NCI-H146 treated with DMSO at 0.1 percent for 48 hours (cell line): ENCODE measurements around the gene FOXG1.

Source experiments
- DNase-seq: peaks from one replicate; lab custom pipeline; 2025; ENCODE audit not compliant: unreplicated experiment; lab: John Stamatoyannopoulos, UW

Gene FOXG1

GRCh38 chr14:28761438-28762291 is 4.9 kb upstream of the FOXG1 start:
- DNase-seq = no peak

GRCh38 chr14:28762303-28762954 is 4.2 kb upstream of the FOXG1 start:
- no peak for DNase-seq

GRCh38 chr14:28762955-28763326 is 3.6 kb upstream of the FOXG1 start:
- DNase-seq = peak; percentile 20

- DNase-seq = no peak
Observed at GRCh38 chr14:28763751-28764256, 2.8 kb upstream of the FOXG1 start.

- DNase-seq = peak; percentile 70
Observed at GRCh38 chr14:28764257-28765160, 2.1 kb upstream of the FOXG1 start.

- no peak for DNase-seq
Observed at GRCh38 chr14:28765169-28765830, 1.3 kb upstream of the FOXG1 start.

- no peak for DNase-seq
Observed at GRCh38 chr14:28765831-28766468, 637 bp upstream of the FOXG1 start.

- DNase-seq = no peak
Observed at GRCh38 chr14:28767030-28767852, 654 bp downstream of the FOXG1 start.

GRCh38 chr14:28767853-28768741 is 1.5 kb downstream of the FOXG1 start:
- no peak for DNase-seq

- no peak for DNase-seq
Observed at GRCh38 chr14:28769276-28769880, 2.8 kb downstream of the FOXG1 start.

GRCh38 chr14:28770061-28770460 is 3.5 kb downstream of the FOXG1 start:
- no peak for DNase-seq

GRCh38 chr14:28770630-28771029 is 4.0 kb downstream of the FOXG1 start:
- no peak for DNase-seq

- DNase-seq = no peak
Observed at GRCh38 chr14:28771168-28771567, 4.6 kb downstream of the FOXG1 start.

- no peak for DNase-seq
Observed at GRCh38 chr14:28772613-28773012, 6.0 kb downstream of the FOXG1 start.

- no peak for DNase-seq
Observed at GRCh38 chr14:28773176-28773575, 6.6 kb downstream of the FOXG1 start.

GRCh38 chr14:28773861-28774691 is 7.5 kb downstream of the FOXG1 start:
- no peak for DNase-seq
